Esophagus squamous epithelium (tissue), 5 donors: ENCODE results near the gene ISG15. TPM values are rescaled to one million over a fixed set of nuclear protein-coding genes. Genes with fewer than 3 reads are reported as not detected.
A peak's percentile ranks its signal among the peaks of the same experiment; 100 is the strongest.
"Not testable (repeated sequence)": the region's sequence is repeated elsewhere in the genome, so short reads cannot be mapped to it uniquely, and the experiment has no call there.

Experiments
- DNase-seq: peaks from one replicate; lab custom pipeline; 2025; lab: John Stamatoyannopoulos, UW
- H3K27ac ChIP-seq, 4 donors: fragments of 200-600 bp; sonication (generic); one replicate each; pipeline ENCODE4 v1.5.1; 2016 to 2019; ENCODE audit warnings: mild to moderate bottlenecking in 1 of 4
- H3K27me3 ChIP-seq, 4 donors: fragments of 200-600 bp; sonication (generic); 1 replicate in 3 of 4; 2 replicates in 1 of 4; pipeline versions ENCODE4 v1.5.1 to v1.6.0; 2017 to 2021; ENCODE audit warnings: antibody characterized with exemption in 1 of 4
- H3K36me3 ChIP-seq, 3 donors: fragments of 200-600 bp; sonication (generic); one replicate each; pipeline ENCODE4 v1.5.1; 2016 to 2019
- H3K4me1 ChIP-seq, 3 donors: fragments of 200-600 bp; sonication (generic); one replicate each; pipeline ENCODE4 v1.5.1; 2017 to 2019
- H3K4me3 ChIP-seq, 4 donors: fragments of 200-600 bp; sonication (generic); 1 replicate in 3 of 4; 2 replicates in 1 of 4; pipeline ENCODE4 v1.5.1; 2016 to 2019; ENCODE audit warnings: mild to moderate bottlenecking in 2 of 4, moderate library complexity in 1 of 4
- H3K9me3 ChIP-seq, 3 donors: fragments of 200-600 bp; sonication (generic); one replicate each; pipeline ENCODE4 v1.5.1; 2016 to 2019
- CTCF ChIP-seq, 6 experiments: fragments of 450-650 bp in 4 of 6; fragments of 200-600 bp in 2 of 6; sonication (generic) in 2 of 6; IDR thresholded peaks; one replicate each; pipeline ENCODE4 v1.5.1; 2016 to 2019; ENCODE audit warnings: antibody characterized with exemption in 6 of 6, mild to moderate bottlenecking in 4 of 6, moderate library complexity in 4 of 6
- POLR2A ChIP-seq, 4 donors: fragments of 450-650 bp; IDR thresholded peaks; one replicate each; pipeline ENCODE4 v1.6.1; 2017; ENCODE audit warnings: antibody characterized with exemption in 4 of 4, mild to moderate bottlenecking in 4 of 4, moderate library complexity in 3 of 4
- WGBS, 2 donors: methylation state at CpG; one replicate each; pipeline ENCODE4 v1.1.5; 2018; 5-methylcytosine and 5-hydroxymethylcytosine counted together
- intact Hi-C: fragments of 100-400 bp; cut with DNase I; formaldehyde crosslinking; loops from one replicate; pipeline ENCODE4 v1.15.0; 2022
- total RNA-seq, 4 donors: library from RNA; depleted of rRNA; stranded (reverse); fragments of >200 nt; gene quantifications; one replicate each; pipeline ENCODE4 v1.1.0, GENCODE V29; 2016
- donor health status: DM: yes; HTN: yes; CAD: no.

The ISG15 gene
- total RNA-seq, 4 donors from 2014 or later, result 7.2 to 44.3 (median 10.3) TPM

GRCh38 chr1:1006305-1007159 is 6.8 kb upstream of the ISG15 start:
- Histone ChIP-seq H3K27me3 (peaks cover 0 to 58% (median 0%) of the 10 kb centered on the region in 4 donors), H3K4me3 (no peak overlapping the region), H3K9me3 (no peaks in the 10 kb centered on the region), H3K27ac (no peak overlapping the region), H3K36me3 (no peaks in the 10 kb centered on the region), H3K4me1 (peaks cover 12 to 40% (median 26%) of the 10 kb centered on the region in 3 donors)
- no peak for TF ChIP-seq POLR2A (IDR thresholded peaks at IDR 0.05)
- TF ChIP-seq CTCF (IDR thresholded peaks at IDR 0.05), result no peak
- DNase-seq, result no peak
- 49 to 61% methylated on average over 8 to 12 of the region's 37 CpGs for WGBS, 2 donors
- intact Hi-C loops, result no loop called here

GRCh38 chr1:1010131-1010530 is 3.2 kb upstream of the ISG15 start:
- H3K27ac ChIP-seq, H3K9me3 ChIP-seq, DNase-seq, intact Hi-C loops, H3K4me3 ChIP-seq, H3K36me3 ChIP-seq: not testable (repeated sequence)
- Histone ChIP-seq H3K27me3 (peaks cover 0 to 25% (median 0%) of the 10 kb centered on the region in 4 donors), H3K4me1 (peaks cover 13 to 48% (median 43%) of the 10 kb centered on the region in 3 donors)
- WGBS, 2 donors, result 89 to 91% methylated on average over 8 of the region's 8 CpGs

GRCh38 chr1:1011396-1011949 is 1.8 kb upstream of the ISG15 start:
- no peaks in the 10 kb centered on the region for H3K9me3 ChIP-seq
- H3K4me1 ChIP-seq, result peaks cover 13 to 35% (median 31%) of the 10 kb centered on the region in 3 donors
- peaks cover 0 to 11% (median 0%) of the 10 kb centered on the region in 4 donors for H3K27me3 ChIP-seq
- intact Hi-C loops, result no loop called here
- H3K36me3 ChIP-seq, result no peaks in the 10 kb centered on the region
- TF ChIP-seq CTCF (IDR thresholded peaks at IDR 0.05) (no peak), POLR2A (IDR thresholded peaks at IDR 0.05) (no peak)
- H3K4me3 ChIP-seq, result no peak overlapping the region
- WGBS, 2 donors, result 77 to 79% methylated on average over 10 to 14 of the region's 14 CpGs
- H3K27ac ChIP-seq, result no peak overlapping the region
- DNase-seq, result no peak

GRCh38 chr1:1012736-1013104 is 577 bp upstream of the ISG15 start:
- intact Hi-C loops, H3K9me3 ChIP-seq, DNase-seq, H3K36me3 ChIP-seq, H3K27me3 ChIP-seq: not testable (repeated sequence)
- peaks cover 8 to 25% (median 21%) of the 10 kb centered on the region in 3 donors for H3K4me1 ChIP-seq
- H3K4me3 ChIP-seq, result peak overlapping the region; percentile 43 to 86 (median 64)
- 49 to 60% methylated on average over 12 to 13 of the region's 13 CpGs for WGBS, 2 donors
- H3K27ac ChIP-seq, result peak overlapping the region; percentile 70 to 97 (median 92)

- DNase-seq, result no peak
- 56 to 84% methylated on average over 5 to 14 of the region's 41 CpGs for WGBS, 2 donors
- intact Hi-C loops, result no loop called here
- Histone ChIP-seq H3K9me3 (no peaks in the 10 kb centered on the region), H3K27ac (peak overlapping the region; percentile 70 to 97 (median 92)), H3K4me3 (peak overlapping the region; percentile 43 to 86 (median 64)), H3K27me3 (no peaks in the 10 kb centered on the region), H3K4me1 (peaks cover 10 to 30% (median 21%) of the 10 kb centered on the region in 3 donors), H3K36me3 (no peaks in the 10 kb centered on the region)
- TF ChIP-seq CTCF (IDR thresholded peaks at IDR 0.05), result no peak
- no peak for TF ChIP-seq POLR2A (IDR thresholded peaks at IDR 0.05)
Observed at GRCh38 chr1:1013922-1014648, 788 bp downstream of the ISG15 start.
